DND-41 (cell line): Measurements from ENCODE around the gene INTS1.

Experiments used
- ATAC-seq: fragments of 200-7000 bp; cut with Tn5 transposase; 3 replicates; pipeline ENCODE4 v1.9.1; 2021; ENCODE audit warnings: low read depth; ENCODE audit not compliant: insufficient read depth
- DNase-seq: peaks from one replicate; pipeline ENCODE4 v3.0.0-alpha.2; 2020
- H2AFZ ChIP-seq: 2 replicates; pipeline ENCODE4 v1.6.0; 2012; ENCODE audit warnings: low read depth, low read length
- H3K27ac ChIP-seq: 2 replicates; pipeline ENCODE4 v1.5.1; 2012; ENCODE audit warnings: low read length, inconsistent platforms
- H3K27me3 ChIP-seq: fragments of 200-600 bp; sonication (generic); 2 replicates; pipeline ENCODE4 v1.6.0; 2012; ENCODE audit warnings: low read length, mild to moderate bottlenecking, inconsistent platforms; ENCODE audit not compliant: insufficient read depth, poor library complexity
- H3K36me3 ChIP-seq: 2 replicates; pipeline ENCODE4 v1.5.1; 2012; ENCODE audit warnings: low read length, inconsistent platforms; ENCODE audit not compliant: insufficient read depth
- H3K4me1 ChIP-seq: 2 replicates; pipeline ENCODE4 v1.5.1; 2012; ENCODE audit warnings: mild to moderate bottlenecking, low read length; ENCODE audit not compliant: insufficient read depth
- H3K4me2 ChIP-seq: 2 replicates; pipeline ENCODE4 v1.6.0; 2012; ENCODE audit warnings: mild to moderate bottlenecking, moderate library complexity, low read length, inconsistent platforms; ENCODE audit not compliant: insufficient read depth
- H3K4me3 ChIP-seq, 2 experiments: fragments of 200-600 bp in 1 of 2; shearing (Covaris generic) in 1 of 2; 2 replicates each; pipeline ENCODE4 v1.5.1; 2012 to 2016; ENCODE audit warnings: inconsistent platforms in 2 of 2, low read length in 2 of 2, mild to moderate bottlenecking in 2 of 2, low read depth in 1 of 2, moderate library complexity in 1 of 2
- H3K79me2 ChIP-seq: 2 replicates; pipeline ENCODE4 v1.6.0; 2012; ENCODE audit warnings: low read length, inconsistent platforms; ENCODE audit not compliant: insufficient read depth
- H3K9ac ChIP-seq: 2 replicates; pipeline ENCODE4 v1.6.0; 2012; ENCODE audit warnings: low read depth, mild to moderate bottlenecking, inconsistent platforms, low read length, moderate library complexity
- H3K9me3 ChIP-seq: 2 replicates; pipeline ENCODE4 v1.5.1; 2012; ENCODE audit warnings: low read length, moderate library complexity, mild to moderate bottlenecking, inconsistent platforms; ENCODE audit not compliant: insufficient read depth, severe bottlenecking
- H4K20me1 ChIP-seq: 2 replicates; pipeline ENCODE4 v1.6.0; 2012; ENCODE audit warnings: low read length; ENCODE audit not compliant: insufficient read depth
- EZH2 ChIP-seq: IDR thresholded peaks from 3 replicates; pipeline ENCODE4 v1.6.1; 2012; ENCODE audit warnings: borderline replicate concordance, low read depth, mild to moderate bottlenecking, moderate library complexity, low read length, inconsistent platforms; ENCODE audit not compliant: severe bottlenecking
- TF ChIP-seq, protein P1 (sequence below): IDR thresholded peaks from 2 replicates; pipeline ENCODE4 v1.5.1; 2012; ENCODE audit warnings: borderline replicate concordance, low read length, moderate library complexity, mild to moderate bottlenecking; ENCODE audit not compliant: poor library complexity, severe bottlenecking; ENCODE audit errors: extremely low read depth

Gene INTS1

DNA sequence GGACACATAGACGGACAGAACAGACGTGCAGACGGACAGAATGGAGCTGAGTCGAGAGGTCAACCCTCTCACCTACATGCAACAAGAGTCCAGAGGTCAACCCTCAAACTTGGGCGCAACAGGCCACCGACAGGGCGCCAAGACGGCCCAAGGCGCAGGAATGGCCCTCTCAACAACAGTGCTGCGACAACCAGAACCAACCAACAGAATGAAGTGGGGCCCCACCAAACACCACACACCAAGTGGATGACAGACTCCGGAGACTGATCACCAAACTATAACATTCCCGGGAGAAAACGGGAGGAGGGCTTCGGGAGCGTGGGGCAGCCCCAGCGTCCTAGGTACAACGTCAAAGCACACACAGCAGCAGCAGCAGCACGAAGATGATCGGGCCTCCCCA lies 13.4 kb downstream of the INTS1 start:
- H3K36me3 ChIP-seq = peaks cover 91% of the 10 kb centered on the region
- no peaks in the 10 kb centered on the region for H3K27me3 ChIP-seq
- no peaks in the 10 kb centered on the region for H3K4me1 ChIP-seq
- H2AFZ ChIP-seq = no peak overlapping the region
- H3K4me2 ChIP-seq = no peak overlapping the region
- H3K9me3 ChIP-seq = no peaks in the 10 kb centered on the region
- no peaks in the 10 kb centered on the region for H3K79me2 ChIP-seq
- no peak for DNase-seq
- H3K4me3 ChIP-seq = no peak overlapping the region
- no peak overlapping the region for H3K9ac ChIP-seq
- TF ChIP-seq, protein P1, sequence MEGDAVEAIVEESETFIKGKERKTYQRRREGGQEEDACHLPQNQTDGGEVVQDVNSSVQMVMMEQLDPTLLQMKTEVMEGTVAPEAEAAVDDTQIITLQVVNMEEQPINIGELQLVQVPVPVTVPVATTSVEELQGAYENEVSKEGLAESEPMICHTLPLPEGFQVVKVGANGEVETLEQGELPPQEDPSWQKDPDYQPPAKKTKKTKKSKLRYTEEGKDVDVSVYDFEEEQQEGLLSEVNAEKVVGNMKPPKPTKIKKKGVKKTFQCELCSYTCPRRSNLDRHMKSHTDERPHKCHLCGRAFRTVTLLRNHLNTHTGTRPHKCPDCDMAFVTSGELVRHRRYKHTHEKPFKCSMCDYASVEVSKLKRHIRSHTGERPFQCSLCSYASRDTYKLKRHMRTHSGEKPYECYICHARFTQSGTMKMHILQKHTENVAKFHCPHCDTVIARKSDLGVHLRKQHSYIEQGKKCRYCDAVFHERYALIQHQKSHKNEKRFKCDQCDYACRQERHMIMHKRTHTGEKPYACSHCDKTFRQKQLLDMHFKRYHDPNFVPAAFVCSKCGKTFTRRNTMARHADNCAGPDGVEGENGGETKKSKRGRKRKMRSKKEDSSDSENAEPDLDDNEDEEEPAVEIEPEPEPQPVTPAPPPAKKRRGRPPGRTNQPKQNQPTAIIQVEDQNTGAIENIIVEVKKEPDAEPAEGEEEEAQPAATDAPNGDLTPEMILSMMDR = no peak
- no peak for TF ChIP-seq EZH2
- no peak for ATAC-seq
- no peak overlapping the region for H3K27ac ChIP-seq
- H4K20me1 ChIP-seq = peaks cover 17% of the 10 kb centered on the region

DNA sequence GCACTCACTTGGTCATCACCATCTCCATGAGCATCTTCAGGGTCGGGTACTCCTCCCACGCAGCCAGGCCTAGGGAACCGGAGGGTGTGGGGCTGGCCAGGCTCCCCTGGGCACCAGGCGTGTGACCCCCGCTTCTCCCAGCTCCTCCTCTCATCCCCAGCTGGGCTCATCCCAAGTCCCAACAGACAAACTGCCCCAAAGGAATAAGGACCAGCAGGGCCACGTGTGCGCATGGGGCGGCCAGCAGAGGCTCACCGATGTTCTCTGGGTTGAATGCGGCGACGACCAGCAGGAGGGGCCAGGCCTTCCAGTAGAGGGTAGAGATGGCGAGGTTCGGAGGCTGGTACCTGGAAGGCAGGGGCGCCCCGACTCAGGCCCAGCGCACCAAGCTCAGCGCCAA lies 14.9 kb downstream of the INTS1 start:
- DNase-seq (no peak), ATAC-seq (no peak)
- Histone ChIP-seq H3K36me3 (peaks cover 89% of the 10 kb centered on the region), H4K20me1 (peaks cover 17% of the 10 kb centered on the region), H2AFZ (no peak overlapping the region), H3K9me3 (no peaks in the 10 kb centered on the region), H3K4me2 (no peak overlapping the region), H3K9ac (no peak overlapping the region), H3K27ac (no peak overlapping the region), H3K4me1 (no peaks in the 10 kb centered on the region), H3K79me2 (no peaks in the 10 kb centered on the region), H3K27me3 (no peaks in the 10 kb centered on the region), H3K4me3 (no peak overlapping the region)
- TF ChIP-seq, protein P1 = no peak
- no peak for TF ChIP-seq EZH2

DNA sequence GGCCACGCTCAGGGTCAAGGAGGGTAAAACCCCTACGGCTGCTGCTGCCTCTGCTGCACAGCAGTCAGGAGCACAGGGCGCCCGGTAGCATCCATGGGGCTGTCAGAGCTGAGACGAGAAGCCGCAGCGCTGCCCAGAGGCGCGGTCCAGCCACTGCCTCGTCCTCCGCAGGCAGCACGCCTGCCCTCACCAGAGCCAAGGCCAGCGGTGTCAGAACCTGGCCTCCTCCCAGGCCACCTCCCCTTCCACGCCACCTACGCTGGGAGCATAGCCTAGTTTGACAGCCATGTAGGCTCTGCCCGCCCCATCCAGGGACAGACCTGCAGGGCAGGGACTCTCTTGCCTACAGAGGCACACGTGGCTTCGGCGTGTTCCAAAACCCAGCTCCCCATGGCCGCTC lies 16.2 kb downstream of the INTS1 start:
- DNase-seq (no peak), ATAC-seq (no peak)
- H3K27me3 ChIP-seq = no peaks in the 10 kb centered on the region
- no peak overlapping the region for H3K4me3 ChIP-seq
- peaks cover 20% of the 10 kb centered on the region for H4K20me1 ChIP-seq
- H3K4me1 ChIP-seq = no peaks in the 10 kb centered on the region
- H3K27ac ChIP-seq = no peak overlapping the region
- no peak overlapping the region for H2AFZ ChIP-seq
- TF ChIP-seq EZH2 = no peak
- TF ChIP-seq, protein P1 = no peak
- no peaks in the 10 kb centered on the region for H3K9me3 ChIP-seq
- no peak overlapping the region for H3K4me2 ChIP-seq
- H3K79me2 ChIP-seq = no peaks in the 10 kb centered on the region
- H3K9ac ChIP-seq = no peak overlapping the region
- peaks cover 89% of the 10 kb centered on the region for H3K36me3 ChIP-seq

DNA sequence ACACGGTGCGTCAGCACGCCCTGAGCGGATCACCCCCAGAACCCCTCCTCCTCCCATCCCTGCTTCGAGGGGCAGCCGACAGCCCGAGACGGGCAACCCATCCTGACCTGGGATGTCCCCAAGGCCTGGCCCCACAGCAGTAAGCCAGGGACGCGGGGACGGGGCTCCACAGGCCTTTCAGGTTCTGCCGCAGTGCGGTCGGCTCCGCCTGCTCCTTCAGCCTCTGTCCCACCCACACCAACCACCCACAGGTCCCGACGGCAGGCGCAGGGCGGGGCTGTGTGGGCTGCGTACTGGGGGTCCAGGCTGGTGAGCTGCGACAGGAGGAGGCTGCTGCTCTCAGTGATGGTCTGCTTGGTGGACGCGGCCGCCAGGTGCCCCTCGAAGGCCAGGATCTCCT lies 16.7 kb downstream of the INTS1 start:
- no peak; the same call in 2 of the 3 replicates for ATAC-seq
- no peak overlapping the region for H3K27ac ChIP-seq
- no peaks in the 10 kb centered on the region for H3K79me2 ChIP-seq
- no peak overlapping the region for H3K4me3 ChIP-seq
- H3K27me3 ChIP-seq = no peaks in the 10 kb centered on the region
- no peak overlapping the region for H2AFZ ChIP-seq
- no peaks in the 10 kb centered on the region for H3K9me3 ChIP-seq
- no peaks in the 10 kb centered on the region for H3K4me1 ChIP-seq
- no peak overlapping the region for H3K4me2 ChIP-seq
- DNase-seq = no peak
- H3K9ac ChIP-seq = no peak overlapping the region
- TF ChIP-seq EZH2 = no peak
- H3K36me3 ChIP-seq = peaks cover 93% of the 10 kb centered on the region
- H4K20me1 ChIP-seq = peaks cover 23% of the 10 kb centered on the region
